GM12872 (cell line): Measurements from ENCODE around the gene AIFM3.
A peak's percentile ranks its signal among the peaks of the same experiment; 100 is the strongest.

Experiments used
- TF ChIP-seq, protein P1 (sequence below): IDR thresholded peaks from 3 replicates; pipeline ENCODE4 v1.5.1; 2011; ENCODE audit warnings: low read depth, mild to moderate bottlenecking, low read length, moderate library complexity; ENCODE audit not compliant: insufficient read depth

Gene AIFM3

GRCh38 chr22:20980523-20980922 is 13.5 kb downstream of the AIFM3 start:
- TF ChIP-seq, protein P1, sequence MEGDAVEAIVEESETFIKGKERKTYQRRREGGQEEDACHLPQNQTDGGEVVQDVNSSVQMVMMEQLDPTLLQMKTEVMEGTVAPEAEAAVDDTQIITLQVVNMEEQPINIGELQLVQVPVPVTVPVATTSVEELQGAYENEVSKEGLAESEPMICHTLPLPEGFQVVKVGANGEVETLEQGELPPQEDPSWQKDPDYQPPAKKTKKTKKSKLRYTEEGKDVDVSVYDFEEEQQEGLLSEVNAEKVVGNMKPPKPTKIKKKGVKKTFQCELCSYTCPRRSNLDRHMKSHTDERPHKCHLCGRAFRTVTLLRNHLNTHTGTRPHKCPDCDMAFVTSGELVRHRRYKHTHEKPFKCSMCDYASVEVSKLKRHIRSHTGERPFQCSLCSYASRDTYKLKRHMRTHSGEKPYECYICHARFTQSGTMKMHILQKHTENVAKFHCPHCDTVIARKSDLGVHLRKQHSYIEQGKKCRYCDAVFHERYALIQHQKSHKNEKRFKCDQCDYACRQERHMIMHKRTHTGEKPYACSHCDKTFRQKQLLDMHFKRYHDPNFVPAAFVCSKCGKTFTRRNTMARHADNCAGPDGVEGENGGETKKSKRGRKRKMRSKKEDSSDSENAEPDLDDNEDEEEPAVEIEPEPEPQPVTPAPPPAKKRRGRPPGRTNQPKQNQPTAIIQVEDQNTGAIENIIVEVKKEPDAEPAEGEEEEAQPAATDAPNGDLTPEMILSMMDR = no peak

DNA sequence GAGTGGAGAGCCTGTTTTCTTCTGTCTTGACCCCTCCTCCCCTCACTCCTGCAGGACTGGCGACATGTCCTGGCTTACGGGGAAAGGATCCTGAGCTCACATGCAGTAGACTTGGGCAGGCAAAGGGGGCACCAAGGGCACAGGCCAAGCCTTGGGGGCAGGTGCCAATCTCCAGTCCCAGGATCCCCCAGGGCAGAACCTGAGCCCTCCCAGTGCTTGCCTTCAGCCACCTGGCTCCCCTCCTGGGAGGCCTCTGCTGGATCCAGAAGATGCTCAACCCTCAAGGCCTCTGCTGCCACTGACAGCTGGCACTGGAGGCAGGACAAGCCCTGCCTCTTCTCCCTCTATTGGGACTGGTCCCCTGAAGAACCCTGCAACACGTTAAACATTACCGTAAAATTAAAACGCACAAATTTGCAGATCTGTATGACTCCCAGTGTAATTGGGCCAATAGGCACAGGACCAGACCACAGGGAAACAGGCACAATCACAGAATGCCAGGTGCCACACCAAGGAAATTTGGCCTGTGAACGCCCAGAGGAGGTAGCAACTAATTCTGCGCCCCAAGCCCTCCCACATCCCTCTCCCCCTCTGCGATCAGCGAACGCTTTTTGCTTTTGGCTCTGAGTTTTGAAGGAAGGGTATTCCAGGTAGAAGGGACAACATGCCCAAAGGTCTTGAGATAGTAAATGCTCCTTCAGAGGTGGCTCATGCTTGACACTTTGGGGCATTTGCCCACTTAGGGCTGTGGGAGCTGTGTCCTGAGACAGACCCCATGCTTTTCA is 14.1 kb downstream of the AIFM3 start:
- TF ChIP-seq, protein P1 = no peak

GRCh38 chr22:20981787-20982562 is 14.9 kb downstream of the AIFM3 start, which contains the start of gene LZTR1:
LZTR1 (plus strand) TSS chr22:20982297; CDS start chr22:20982372, 75 bp downstream.
- TF ChIP-seq, protein P1 = peak; percentile 75

DNA sequence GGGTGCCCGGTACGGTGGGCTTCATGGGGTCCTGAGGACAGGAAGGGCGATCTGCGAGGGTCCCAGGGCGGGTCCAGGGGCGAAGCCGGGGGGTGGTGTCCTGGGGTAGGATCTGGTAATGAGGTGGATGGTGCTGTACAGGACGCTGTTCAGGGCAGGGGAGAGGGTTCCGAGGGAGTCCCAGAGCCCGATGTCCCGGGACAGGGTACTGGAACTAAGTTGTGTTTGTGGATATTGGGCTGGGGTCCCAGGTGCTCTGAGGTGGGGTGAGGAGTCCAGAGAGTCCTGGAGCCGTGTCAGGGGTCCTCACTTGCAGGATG is 15.5 kb downstream of the AIFM3 start:
- TF ChIP-seq, protein P1 = no peak

DNA sequence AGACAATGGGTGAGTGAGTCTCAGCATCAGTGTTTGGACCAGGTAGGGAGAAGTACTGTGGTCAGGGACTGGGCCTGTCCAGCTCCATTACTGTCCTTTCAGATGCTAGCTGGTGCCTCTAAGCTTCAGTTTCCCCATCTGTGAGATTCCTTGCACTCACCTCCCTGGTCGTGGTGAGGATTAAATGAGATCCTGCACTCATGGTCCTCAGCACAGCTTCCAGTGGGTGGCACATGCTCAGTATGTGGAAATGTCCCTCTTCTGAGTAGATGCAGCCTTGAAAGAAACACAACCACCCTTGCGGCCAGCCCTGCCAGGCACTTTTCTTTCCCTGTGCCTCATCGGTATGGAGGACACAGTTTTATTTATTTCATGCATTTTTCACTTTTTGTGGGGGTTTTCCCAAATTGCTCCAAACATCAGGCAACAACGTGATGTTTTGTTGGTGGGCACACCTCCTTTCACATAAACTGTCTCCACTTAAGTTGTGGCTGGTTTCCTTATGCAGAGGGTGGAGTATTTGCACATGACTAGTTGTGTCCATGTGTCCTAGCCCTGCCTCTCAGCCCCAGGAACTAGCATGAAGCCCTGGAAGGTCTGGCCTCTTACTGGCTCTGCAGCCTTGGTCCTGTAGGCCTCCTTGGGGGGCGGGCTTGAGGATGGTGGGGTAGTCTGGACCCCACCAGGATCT is 16.2 kb downstream of the AIFM3 start:
- TF ChIP-seq, protein P1 = no peak

- TF ChIP-seq, protein P1 = no peak
Observed at GRCh38 chr22:20985720-20986119, 18.7 kb downstream of the AIFM3 start.

DNA sequence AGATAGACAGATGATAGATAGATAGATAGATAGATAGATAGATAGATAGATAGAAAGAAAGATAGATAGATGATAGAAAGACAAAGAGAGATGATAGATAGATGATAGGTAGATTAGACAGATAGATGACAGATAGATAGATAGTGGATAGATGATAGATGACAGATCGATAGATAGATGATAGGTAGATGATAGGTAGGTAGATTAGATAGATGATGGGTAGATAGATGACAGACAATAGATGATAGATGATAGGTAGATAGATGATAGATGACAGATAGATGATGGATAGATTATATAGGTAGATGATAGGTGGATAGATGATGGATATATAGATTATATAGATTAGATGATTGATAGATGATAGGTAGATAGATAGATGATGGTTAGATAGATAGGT is 19.3 kb downstream of the AIFM3 start:
- TF ChIP-seq, protein P1 = no peak
